Measurements from ENCODE around the gene COBL.

Gene COBL

DNA sequence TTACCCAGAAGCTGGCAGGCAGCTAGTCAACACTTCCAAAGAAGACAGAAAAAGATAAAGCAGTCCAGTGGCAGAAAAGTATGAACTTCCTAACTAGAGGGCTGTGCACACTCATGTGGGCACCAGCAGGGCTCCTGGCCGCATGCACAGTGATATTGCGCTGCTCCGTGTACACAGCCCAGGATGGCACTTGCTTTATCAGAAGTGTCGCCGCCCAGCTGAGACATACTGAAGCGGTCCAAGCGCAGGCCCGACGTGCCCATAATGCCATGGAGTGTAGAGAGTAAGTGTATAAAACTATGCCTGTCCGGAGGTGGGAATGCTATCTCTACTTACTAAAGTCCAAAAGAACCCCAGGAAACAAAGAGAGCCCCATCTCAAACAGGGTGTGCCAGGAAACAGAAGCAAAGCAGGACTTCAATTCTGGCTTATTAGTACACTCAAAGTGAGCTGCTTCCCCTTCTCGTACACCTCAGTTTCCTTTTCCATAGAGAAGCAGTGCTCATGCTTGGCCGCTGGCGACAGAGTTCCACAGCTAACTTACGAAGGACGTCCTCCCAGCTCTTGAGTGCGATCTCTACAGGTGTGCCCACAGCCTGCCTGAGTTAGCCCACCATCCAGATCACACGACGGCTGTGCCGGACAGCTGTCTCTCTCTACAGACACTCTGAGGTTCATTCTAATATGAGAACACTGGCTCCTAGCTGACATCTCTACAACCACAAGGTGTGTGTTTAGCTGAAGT lies 234.3 kb downstream of the COBL start:
- no peaks in the 10 kb centered on the region for H3K4me1 ChIP-seq (ENCODE audit: insufficient read depth, poor library complexity, severe bottlenecking)
- ATAC-seq (ENCODE audit: low read depth) (no peak), DNase-seq (ENCODE audit: low spot score) (no peak)
- TF ChIP-seq, protein P1, sequence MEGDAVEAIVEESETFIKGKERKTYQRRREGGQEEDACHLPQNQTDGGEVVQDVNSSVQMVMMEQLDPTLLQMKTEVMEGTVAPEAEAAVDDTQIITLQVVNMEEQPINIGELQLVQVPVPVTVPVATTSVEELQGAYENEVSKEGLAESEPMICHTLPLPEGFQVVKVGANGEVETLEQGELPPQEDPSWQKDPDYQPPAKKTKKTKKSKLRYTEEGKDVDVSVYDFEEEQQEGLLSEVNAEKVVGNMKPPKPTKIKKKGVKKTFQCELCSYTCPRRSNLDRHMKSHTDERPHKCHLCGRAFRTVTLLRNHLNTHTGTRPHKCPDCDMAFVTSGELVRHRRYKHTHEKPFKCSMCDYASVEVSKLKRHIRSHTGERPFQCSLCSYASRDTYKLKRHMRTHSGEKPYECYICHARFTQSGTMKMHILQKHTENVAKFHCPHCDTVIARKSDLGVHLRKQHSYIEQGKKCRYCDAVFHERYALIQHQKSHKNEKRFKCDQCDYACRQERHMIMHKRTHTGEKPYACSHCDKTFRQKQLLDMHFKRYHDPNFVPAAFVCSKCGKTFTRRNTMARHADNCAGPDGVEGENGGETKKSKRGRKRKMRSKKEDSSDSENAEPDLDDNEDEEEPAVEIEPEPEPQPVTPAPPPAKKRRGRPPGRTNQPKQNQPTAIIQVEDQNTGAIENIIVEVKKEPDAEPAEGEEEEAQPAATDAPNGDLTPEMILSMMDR (IDR thresholded peaks at IDR 0.05; ENCODE audit: poor library complexity, severe bottlenecking), result no peak
- H3K36me3 ChIP-seq (ENCODE audit: low read depth), result no peaks in the 10 kb centered on the region
- no peaks in the 10 kb centered on the region for H3K9me3 ChIP-seq (ENCODE audit: severe bottlenecking)
- H3K27me3 ChIP-seq (ENCODE audit: insufficient read depth, poor library complexity, severe bottlenecking), result no peaks in the 10 kb centered on the region
- H3K27ac ChIP-seq (ENCODE audit: poor library complexity, severe bottlenecking), result no peak overlapping the region
- no peak overlapping the region for H3K4me3 ChIP-seq (ENCODE audit: severe bottlenecking)

DNA sequence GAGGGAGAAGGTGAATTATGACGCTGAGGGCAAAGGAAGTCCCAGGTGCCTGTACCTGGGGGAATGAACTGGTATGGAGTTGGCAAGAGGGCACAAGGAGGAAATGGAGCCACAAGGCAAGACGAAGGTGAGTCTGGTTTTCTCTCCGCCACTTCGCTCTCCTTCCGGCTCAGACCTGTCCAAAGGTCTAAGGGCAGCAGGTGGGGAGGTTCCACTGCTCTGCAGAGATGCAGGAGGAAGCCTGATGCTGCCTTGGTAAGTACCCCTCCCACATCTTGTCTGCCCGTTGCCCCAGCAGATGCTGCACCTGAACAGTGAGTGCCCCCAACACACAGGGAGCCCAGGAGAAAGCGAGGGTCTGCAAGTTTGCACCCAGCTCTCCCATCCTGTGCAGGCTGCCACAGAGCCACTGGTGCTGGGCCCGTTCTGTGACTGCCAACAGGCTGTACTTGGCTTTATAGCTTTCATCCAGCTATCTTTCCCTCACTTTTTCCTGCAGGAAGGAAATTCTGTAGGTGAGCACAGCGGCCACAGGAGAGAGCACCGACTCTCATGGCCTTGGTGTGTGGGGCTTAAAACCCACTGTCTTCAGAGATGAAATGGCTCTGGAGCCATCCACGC lies 235.2 kb downstream of the COBL start:
- Histone ChIP-seq H3K9me3 (ENCODE audit: severe bottlenecking) (no peaks in the 10 kb centered on the region), H3K4me3 (ENCODE audit: severe bottlenecking) (no peak overlapping the region)
- DNase-seq (ENCODE audit: low spot score), result no peak

DNA sequence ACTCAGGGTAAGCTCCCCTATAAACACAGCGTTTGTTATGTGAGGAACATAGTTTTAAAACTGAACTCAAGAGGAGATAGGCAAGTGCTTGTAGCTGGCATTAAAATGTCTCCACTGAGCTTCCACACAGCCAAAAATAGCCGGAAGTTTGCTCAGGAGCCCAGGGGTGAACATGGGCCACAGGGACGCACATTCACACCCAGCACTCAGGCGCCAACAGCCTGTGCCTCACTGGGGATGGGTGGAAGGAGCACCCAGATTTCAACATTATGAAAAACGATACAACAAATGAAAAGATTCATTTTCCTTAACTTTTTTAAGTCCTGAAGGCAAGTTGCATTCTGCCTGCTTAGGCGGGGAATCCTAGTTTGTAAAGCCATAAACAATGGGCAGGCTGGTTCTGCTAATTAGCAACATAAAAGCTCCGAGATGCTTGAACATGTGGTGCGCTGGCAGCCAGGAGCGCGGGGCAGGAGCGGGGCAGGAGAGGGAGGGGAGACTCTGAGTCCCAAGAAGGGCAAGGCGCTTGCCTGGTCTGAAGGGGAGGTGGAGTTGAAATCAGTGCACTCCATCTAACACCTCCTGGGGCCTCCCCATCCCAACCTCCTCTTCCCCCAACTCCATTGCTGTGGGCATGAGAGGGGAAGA lies 235.9 kb downstream of the COBL start:
- DNase-seq (ENCODE audit: low spot score) (no peak), ATAC-seq (ENCODE audit: low read depth) (no peak)
- no peak overlapping the region for H3K27ac ChIP-seq (ENCODE audit: poor library complexity, severe bottlenecking)
- no peak overlapping the region for H3K4me3 ChIP-seq (ENCODE audit: severe bottlenecking)
- H3K36me3 ChIP-seq (ENCODE audit: low read depth), result no peaks in the 10 kb centered on the region
- TF ChIP-seq, protein P1 (IDR thresholded peaks at IDR 0.05; ENCODE audit: poor library complexity, severe bottlenecking), result no peak
- H3K4me1 ChIP-seq (ENCODE audit: insufficient read depth, poor library complexity, severe bottlenecking), result no peaks in the 10 kb centered on the region
- H3K27me3 ChIP-seq (ENCODE audit: insufficient read depth, poor library complexity, severe bottlenecking), result no peaks in the 10 kb centered on the region
- no peaks in the 10 kb centered on the region for H3K9me3 ChIP-seq (ENCODE audit: severe bottlenecking)

More for the DNA sequence above, 235.2 kb downstream of the COBL start:
- H3K27me3 ChIP-seq (ENCODE audit: insufficient read depth, poor library complexity, severe bottlenecking), result no peaks in the 10 kb centered on the region
- H3K27ac ChIP-seq (ENCODE audit: poor library complexity, severe bottlenecking), result no peak overlapping the region
- TF ChIP-seq, protein P1 (IDR thresholded peaks at IDR 0.05; ENCODE audit: poor library complexity, severe bottlenecking), result no peak
- no peaks in the 10 kb centered on the region for H3K36me3 ChIP-seq (ENCODE audit: low read depth)
- no peaks in the 10 kb centered on the region for H3K4me1 ChIP-seq (ENCODE audit: insufficient read depth, poor library complexity, severe bottlenecking)
- no peak for ATAC-seq (ENCODE audit: low read depth)

DNA sequence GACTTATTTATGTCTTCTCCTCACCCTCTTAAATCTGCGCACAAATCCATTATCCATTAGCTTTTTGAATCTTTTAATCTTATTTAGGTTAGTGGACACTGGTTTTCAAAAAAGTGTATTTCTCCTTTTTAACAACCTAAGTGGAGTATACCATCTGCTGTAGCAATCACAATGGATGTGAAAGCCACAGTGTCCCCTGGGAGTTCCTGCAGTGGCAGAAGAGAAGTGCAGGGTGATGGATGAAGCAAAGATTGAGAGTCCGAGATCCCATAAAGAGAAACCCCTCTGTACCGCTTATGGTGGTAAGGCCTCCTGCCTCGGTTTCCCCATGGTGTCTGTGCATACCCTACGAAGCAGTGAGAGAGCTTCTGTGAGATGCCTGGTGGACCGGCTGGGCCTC lies 236.4 kb downstream of the COBL start:
- Histone ChIP-seq H3K36me3 (ENCODE audit: low read depth) (no peaks in the 10 kb centered on the region), H3K4me1 (ENCODE audit: insufficient read depth, poor library complexity, severe bottlenecking) (no peaks in the 10 kb centered on the region), H3K4me3 (ENCODE audit: severe bottlenecking) (no peak overlapping the region), H3K27me3 (ENCODE audit: insufficient read depth, poor library complexity, severe bottlenecking) (no peaks in the 10 kb centered on the region), H3K27ac (ENCODE audit: poor library complexity, severe bottlenecking) (no peak overlapping the region), H3K9me3 (ENCODE audit: severe bottlenecking) (no peaks in the 10 kb centered on the region)
- ATAC-seq (ENCODE audit: low read depth) (no peak), DNase-seq (ENCODE audit: low spot score) (no peak)
- TF ChIP-seq, protein P1 (IDR thresholded peaks at IDR 0.05; ENCODE audit: poor library complexity, severe bottlenecking), result no peak
